Measurements from ENCODE around the gene FADS3.

DNA sequence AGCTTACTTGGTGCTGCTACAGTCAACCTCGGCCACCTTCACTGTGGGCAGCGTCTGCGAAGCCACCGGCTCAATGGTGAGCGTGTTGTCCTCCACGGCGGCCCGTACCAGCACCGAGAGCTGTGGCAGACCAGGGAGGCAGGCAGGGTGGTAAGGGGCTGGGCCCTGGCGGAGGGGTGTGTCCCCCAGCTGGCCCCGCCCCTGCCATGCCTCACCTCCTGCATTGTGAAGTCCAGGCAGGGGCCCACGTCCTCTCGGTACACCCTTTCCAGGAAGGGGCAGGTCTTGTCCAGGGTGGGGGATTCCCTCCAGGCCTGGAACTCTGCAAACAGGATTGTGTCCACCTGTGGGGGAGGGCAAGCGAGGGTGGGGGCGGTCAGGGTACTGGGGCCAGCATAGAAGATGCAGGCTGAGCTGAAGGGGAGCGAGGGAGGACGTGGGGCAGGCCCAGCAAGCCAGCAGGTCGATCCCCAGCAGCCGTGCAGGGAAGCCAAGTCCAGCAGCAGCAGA, 13.2 kb upstream of the FADS3 start:
- TF ChIP-seq EZH2 (IDR thresholded peaks at IDR 0.05; ENCODE audit: borderline replicate concordance, insufficient read depth, low read depth, low read length, poor library complexity, severe bottlenecking) = no peak
- TF ChIP-seq, protein P1, sequence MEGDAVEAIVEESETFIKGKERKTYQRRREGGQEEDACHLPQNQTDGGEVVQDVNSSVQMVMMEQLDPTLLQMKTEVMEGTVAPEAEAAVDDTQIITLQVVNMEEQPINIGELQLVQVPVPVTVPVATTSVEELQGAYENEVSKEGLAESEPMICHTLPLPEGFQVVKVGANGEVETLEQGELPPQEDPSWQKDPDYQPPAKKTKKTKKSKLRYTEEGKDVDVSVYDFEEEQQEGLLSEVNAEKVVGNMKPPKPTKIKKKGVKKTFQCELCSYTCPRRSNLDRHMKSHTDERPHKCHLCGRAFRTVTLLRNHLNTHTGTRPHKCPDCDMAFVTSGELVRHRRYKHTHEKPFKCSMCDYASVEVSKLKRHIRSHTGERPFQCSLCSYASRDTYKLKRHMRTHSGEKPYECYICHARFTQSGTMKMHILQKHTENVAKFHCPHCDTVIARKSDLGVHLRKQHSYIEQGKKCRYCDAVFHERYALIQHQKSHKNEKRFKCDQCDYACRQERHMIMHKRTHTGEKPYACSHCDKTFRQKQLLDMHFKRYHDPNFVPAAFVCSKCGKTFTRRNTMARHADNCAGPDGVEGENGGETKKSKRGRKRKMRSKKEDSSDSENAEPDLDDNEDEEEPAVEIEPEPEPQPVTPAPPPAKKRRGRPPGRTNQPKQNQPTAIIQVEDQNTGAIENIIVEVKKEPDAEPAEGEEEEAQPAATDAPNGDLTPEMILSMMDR (IDR thresholded peaks at IDR 0.05) = no peak
